ENCODE data around the gene DDX1.
"Not testable (repeated sequence)": the region's sequence is repeated elsewhere in the genome, so short reads cannot be mapped to it uniquely, and the experiment has no call there.

The DDX1 gene

DNA sequence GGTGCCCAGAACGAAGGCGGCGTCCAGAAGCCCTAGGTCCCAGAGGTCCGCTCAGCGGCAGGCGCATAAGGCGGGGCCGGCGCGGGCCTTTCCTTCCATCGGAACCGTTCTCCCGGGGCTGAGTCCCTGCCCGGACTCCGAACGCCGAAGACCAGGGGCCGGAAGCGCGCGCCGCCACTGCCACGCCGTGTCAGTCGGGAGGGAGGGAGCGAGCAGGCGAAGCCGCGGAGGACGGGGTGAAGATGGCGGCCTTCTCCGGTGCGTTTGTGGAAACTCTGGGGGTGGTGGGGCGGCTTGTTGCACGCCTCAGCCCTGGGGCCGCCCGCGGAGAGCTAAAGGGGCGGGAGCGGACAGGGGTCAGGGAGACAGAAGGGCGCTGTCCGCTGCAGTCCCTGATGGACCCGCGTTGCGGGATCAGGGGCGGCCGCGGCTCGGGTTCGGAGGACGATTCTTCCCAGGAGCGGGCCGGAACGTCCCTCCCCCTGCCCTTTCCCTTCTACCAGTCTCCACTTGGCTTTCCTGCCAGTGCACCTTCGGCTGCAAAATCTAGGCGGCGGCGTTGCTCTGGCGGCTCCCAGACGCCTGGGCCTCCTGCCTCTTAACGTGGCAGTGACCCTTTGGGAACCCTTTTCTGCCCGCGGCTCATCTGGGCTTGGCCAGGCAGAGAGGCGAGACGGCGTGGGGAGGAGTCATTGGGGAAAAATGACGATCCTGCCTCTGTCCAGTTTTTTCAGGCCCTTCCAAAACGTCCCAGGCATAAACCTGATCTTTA lies at the start of gene DDX1:
DDX1 (plus strand) TSS at position 177 of the 772 bp plus-strand sequence; CDS start at position 243, 66 bp downstream.
- peak; percentile 84 for DNase-seq

DNA sequence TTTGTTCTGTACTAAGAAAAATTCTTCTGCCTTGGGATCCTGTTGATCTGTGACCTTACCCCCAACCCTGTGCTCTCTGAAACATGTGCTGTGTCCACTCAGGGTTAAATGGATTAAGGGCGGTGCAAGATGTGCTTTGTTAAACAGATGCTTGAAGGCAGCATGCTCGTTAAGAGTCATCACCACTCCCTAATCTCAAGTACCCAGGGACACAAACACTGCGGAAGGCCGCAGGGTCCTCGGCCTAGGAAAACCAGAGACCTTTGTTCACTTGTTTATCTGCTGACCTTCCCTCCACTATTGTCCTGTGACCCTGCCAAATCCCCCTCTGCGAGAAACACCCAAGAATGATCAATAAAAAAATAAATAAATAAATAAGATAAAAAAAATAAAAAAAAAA lies 49.4 kb upstream of the DDX1 start:
- DNase-seq = not testable (repeated sequence)

DNA sequence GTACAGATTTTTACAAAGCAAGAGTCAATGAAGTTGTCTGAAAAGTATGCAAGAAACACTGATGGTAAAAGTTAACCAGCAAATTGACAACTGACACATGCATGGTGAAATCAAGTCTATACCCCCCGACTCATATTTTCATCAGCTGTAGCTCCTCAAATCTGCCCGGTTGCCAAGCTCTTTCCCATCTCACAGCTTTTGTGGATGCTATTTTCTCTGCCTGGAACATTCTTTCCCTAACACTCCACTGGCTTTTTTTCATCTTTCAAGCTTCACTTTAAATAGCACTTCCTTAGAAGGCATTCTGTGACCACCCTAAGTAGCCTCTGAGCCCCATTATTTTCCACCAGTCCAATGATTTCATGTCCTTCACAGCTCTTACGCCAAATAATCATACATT lies 48.6 kb upstream of the DDX1 start:
- DNase-seq = no peak

DNA sequence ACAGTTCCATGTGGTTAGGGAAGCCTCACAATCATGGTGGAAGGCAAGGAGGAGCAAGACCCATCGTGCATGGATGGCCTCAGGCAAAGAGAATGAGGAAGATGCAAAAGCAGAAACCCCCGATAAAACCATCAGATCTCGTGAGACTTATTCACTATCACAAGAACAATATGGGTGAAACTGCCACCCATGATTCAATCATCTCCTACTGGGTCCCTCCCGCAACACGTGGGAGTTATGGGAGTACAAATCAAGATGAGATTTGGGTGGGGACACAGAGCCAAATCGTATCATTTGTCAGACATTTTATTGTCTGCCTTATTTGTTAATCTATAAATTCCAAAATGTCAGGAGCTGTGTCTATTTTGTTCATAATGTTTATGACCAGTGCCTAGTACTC lies 48.1 kb upstream of the DDX1 start:
- DNase-seq = no peak

DNA sequence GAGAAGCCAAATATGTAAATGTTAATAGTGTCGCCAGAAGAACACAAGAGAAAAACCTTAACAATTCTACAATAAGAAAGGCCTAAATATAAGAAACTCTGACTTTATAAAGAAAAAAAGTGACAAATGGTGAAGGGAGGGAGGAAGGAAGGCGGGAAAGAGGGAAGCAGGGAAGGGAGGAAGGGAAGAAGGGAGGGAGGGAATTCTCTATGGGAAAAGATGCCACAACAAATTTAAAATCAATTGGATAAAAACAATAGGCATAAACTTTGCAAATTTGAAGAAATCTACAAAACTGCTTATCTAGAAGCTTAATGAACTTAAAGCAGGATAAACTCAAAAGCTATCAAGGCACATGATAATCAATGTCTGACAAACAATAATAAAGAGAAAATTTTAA lies 47.4 kb upstream of the DDX1 start:
- no peak for DNase-seq

DNA sequence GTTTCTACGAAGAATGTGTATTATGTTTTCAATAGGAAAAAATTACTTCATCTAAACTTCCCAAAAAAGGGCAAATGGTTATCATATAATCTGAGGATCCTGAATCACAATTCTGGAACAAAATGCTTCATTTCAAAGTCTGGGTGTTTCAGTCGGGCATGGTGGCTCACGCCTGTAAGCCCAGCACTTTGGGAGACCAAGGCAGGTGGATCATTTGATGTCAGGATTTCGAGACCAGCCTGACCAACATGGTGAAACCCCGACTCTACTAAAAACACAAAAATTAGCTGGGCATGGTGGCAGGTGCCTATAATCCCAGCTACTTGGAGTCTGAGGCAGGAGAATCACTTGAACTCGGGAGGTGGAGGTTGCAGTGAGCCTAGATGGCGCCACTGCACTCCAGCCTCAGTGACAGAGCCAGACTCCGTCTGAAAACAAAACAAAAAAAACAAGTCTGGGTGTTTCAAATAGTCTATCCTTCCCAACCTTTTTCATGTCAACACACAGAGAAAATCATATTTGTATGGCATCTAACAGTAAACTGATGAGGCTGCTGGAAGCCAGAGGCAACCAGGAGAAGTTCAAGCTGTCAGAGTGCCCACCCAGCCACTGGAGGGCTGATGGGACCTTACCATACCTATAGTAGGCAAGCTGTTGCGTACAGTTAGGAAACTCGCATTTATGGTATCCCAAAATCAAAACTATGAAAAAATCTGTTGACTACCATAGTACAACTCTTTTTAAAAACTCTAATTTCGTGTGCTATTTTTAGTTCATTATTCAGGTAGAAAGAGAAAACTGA lies 45.2 kb upstream of the DDX1 start:
- no peak for DNase-seq

DNA sequence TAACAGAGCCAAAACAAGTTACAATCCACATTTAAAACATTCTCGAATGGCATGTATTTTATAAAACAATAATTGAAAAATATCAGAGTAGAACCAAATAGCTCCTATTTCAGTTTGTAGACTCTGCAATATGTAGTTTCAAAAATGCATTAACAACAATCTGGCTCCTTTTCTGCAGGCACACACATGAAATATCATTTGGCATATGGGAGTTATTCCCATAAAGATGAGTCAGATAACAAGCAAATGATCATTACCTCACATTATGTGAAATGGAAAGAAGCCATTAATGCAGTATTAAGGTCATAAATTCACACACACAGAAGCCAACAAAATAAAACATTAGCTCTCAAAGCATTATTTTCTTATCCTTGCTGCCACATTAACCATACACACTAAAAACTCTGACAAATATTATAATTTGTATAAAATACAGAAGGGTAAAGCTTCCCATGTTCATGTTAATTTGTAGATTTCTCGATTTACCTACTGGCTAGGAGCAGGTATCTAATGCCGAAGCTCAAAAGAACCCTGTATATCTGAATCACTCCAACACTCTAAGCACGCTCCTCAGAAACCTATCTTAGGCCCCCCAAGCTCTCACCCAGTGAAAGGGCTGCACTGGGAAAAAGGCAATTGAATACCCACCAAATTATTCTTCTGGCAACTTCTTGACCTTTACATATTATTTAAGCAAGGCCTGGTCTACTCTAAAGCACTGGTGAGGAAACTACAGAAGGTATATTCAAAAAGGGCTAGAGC lies 44.4 kb upstream of the DDX1 start:
- no peak for DNase-seq

DNA sequence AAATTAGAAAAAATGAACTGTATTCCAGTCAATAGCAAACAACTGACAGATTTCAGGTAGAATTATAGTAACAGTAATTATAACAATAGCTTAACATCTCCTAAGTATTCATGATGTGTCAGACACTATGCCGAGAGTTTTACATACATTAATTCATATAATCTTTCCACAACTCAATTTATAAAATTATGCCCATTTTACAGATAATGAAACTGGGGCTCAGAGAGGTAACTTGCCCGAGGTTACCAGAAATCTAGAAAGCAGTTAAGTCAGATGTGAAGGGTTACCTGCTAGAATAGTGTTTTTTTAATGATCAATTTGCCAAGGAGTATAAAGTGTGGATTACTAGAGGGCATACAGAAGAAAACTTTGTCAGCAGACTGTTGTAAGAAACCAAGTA lies 42.7 kb upstream of the DDX1 start:
- no peak for DNase-seq

DNA sequence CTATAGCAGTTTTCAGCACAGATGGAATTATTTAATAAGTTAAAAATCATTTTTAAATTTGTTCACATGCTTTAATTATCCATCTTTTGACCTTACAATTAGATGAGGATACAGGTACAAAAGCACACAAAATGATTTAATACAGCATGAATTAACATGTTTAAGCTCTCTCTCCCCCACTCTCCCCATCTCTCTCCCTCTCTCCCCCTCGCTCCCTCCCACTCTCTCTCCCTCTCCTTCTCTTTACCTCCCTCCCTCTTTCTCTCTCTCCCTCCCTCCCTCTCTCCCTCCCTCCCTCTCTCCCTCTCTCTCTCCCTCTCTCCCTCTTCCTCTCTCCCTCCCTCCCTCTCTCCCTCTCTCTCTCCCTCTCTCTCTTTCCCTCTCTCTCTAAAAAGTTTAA lies 38.1 kb upstream of the DDX1 start:
- no peak for DNase-seq

DNA sequence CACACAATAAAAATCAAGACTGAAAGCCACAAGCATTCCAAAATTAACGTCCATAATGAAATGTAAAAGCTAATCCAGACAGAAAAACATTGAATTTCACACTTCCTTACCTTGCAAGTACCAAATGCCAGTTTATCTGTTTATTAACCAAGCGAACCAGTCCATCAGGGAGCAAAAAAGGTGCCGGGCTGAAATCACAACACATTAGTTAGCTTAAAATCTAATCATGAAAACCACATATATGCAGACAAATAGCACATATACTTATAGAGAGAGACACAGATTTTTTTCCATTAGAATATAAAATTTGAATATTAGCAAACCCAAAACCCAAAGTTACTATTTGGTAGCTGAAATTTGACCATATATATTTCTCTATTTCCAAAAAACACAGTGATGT lies 37.7 kb upstream of the DDX1 start:
- DNase-seq = no peak

DNA sequence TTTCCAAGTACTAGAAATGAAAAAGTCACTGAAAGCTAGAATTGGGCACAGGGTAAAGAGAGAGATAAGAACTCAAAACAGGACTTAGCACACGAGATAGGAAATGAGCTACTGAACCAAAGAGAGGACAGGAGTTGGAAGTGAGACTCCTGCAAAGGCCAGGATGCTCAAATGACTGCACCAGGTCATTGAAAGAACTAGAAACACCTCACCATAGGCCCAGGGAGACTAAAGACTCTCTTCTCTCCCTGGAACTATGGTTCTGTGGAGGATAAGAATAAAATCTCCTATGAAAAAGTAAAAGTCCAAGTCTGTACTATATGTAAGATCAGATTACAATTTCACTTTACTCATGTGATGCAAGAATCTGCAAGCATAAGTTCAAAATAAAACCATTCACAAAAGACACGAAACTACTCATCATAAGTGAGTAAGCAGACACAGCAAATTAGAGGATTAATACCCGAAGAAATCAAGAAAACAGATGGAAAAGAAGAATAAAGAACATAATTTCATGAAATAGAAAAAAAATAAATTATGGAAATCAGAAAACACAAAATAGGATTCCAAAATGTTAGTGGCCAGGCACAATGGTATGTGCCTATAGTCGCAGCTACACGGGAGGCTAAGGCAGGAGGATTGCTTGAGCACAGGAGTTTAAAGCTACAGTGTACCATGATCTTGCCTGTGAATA lies 37.0 kb upstream of the DDX1 start:
- DNase-seq = no peak

DNA sequence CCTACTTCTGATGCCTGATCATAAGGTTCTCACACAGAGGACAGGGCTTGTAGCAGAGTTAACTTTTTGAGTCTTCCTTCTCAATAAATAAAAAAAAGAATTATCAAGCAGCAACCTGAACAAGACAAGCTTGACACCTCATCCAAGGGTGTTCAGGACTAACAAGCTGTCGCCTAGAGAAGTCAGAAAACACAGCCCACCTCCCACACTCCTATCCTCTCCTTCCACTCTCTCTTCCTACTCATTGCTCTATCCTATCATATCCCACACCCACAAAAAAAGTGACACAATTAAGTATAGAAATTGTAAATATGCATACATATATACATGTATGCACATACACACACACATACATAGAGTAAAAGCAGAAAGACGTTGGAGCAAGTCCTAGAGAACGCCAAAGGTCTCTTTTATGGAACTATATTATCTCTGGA lies 35.9 kb upstream of the DDX1 start:
- DNase-seq = no peak

DNA sequence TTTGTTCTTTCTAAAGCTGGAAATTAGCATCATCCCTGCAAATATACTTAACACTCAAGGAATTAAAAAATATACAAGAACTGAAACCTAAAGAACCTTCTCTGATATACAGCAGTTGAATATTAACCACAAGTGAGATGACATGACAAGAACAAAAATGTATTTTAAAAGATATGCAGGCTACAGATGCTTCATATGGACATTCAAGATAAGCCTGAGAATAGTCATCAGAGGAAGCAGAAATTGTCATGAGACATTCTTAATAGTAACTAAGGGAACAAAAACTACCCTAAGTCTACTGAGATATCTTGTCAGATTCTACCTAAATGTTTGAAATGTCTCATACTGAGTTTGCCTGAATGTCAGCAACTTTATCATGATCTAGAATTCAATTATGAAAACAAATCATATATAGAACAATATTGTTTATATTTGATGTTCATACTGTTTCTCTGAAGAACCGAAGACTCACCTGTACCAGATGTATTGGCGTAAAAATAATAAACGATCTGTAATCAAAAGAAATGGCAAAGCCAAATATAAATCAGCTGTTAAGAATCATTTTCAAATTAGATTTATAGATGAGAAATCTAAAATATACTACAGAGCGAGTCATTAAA lies 35.2 kb upstream of the DDX1 start:
- DNase-seq = no peak

DNA sequence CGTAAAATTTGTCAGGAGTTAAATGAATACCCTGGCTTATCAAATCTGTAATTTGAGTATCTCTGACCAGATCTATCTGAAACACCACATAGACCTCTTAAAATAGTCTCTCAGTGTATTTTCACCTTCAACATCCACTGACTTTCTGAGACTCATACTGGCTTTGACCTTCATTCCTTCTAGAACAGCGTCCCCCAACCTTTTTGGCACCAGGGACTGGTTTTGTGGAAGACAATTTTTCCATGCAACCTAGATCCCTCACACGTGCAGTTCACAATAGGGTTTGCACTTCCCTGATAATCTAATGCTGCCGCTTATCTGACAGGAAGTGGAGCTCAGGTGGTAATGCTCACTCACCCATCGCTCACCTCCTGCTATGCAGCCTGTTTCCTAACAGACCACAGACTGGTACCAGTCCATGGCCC lies 33.8 kb upstream of the DDX1 start:
- DNase-seq = no peak

DNA sequence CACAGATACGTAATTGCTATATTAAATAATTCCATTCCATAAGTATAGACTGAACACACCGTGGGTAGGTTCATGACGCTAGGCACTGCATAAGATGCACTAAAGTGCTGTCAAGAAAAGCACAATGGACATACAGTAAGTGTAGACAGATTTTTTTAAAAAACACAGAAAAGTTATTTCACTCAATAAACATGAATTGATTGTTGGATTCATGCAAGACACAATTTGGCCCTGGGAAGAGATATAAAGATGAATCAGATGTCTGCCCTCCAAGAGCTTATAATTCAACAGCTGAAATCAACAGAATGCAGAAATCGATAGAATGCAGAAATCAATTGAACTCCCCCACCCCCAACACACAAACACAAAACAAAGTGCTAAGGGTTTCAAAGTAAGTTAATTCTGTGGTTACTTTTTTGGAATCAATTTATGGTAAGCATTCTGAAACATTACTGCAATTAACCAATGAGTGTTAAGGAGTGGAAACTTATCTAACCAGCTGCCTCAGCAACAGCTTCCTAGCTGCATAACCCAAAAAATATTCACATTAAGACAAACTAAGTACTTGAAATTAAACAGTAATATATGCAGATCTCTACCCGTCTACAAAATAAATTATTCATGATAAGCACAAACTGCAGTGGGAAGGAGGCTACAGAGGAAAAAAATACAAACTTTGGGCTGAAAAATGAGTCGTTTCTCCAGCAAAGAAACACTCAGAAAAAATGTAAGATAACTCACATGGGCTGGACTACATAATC lies 32.1 kb upstream of the DDX1 start:
- no peak for DNase-seq

DNA sequence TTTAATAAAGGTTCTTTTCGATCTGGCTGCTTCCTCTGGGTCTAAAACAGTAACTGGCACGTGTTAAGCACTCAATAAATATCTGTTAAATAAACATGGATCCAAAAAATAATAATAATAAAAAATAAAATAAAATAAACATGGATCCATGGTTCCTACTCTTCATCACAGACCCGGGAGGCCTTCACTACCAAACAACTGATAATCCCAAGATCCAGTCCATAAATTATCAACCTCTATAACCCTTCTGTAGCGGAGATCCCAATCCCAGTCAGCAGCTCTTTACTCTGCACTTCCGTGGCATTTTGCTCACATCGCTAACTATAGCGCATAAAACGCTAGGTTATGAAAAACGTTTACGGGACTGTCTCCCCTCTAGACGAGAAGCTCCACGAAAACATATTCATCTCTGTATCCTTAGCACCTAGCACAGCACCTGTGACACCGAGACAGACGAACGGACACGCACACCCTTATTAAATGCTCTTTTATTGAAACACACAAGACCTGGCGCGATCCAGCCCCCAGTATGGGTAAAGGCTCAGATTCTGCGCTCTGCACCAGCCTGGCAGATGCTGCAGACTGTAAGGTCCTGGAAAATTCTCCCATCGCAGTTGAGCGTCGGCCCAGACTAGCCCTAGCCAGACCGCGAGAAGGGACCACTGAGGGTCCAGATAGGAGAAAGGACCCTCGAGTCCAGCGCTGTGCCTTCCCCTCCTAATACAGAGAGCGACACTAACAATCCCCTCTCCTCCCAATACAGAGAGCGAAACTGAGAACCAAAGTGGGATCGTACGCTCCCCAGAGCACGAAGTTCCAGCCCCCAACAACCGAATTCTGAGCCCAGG lies 31.3 kb upstream of the DDX1 start:
- DNase-seq = peak; percentile 3

DNA sequence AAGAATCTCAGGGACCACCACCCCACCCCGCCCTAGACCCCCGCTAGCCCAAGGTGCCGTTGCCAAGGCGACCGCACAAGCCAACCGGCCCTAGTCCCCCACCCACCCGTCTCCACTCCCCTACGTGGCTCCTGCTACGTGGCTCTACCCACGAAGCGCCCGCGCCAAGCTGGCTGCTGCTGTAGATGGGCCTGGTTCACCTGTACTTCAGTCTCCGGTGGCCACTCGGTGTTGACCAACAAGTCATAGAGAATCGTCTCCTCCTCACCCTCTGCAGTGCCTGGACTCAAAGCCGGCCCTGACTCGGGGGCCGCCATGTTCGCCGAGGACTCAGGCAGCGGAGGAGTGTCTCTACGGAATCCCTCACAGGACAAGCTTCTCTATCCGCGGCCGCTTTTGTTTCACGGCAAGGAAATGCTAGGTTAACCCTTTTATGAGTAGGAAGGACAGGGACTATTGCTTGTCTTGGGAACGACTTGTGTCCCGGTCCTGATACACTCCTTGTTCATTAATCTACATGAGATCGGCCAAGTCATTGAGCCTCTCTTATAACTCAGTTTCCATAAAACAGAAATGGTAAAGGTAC lies 30.6 kb upstream of the DDX1 start, which contains the start of gene NBAS:
NBAS (minus strand) TSS at position 347 of the 586 bp plus-strand sequence; CDS start at position 317, 30 bp downstream.
- DNase-seq = peak; percentile 86

DNA sequence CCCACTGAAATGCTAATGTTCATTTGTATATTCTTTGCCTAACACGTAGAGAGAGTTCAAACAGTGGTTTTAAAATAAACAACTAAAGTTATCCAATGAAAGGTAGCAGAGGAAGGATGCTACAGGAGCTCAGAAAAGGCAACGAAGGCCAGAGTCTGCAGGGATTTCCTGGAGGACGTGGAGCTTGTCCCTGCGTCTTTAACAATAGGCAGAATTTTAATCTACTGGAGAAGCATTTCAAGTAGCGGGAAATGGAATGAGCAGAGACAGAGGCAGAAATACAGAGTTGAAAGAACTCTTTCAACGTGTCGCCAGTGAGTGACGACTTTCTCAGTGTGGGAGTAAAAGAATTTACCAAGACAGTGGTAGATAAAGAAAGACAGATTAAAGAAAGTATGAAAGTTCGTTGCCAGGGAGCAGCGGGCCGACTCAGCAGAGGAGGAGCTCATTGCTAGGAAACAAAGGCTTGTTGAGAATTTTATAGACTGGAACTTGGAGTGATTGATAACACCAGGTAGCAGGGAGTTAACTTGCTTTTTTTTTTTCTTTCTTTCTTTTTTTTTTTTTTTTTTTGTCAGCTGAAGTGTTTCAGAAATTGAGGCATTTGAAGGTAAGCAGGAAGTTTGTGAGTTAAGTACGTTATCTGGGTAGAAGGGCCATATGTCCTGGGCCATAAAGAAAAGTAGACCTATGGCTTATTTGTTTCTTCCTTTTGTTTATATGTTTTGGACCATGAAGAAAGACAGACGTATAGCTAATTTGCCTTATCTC lies 29.9 kb upstream of the DDX1 start:
- DNase-seq = peak; percentile 21

DNA sequence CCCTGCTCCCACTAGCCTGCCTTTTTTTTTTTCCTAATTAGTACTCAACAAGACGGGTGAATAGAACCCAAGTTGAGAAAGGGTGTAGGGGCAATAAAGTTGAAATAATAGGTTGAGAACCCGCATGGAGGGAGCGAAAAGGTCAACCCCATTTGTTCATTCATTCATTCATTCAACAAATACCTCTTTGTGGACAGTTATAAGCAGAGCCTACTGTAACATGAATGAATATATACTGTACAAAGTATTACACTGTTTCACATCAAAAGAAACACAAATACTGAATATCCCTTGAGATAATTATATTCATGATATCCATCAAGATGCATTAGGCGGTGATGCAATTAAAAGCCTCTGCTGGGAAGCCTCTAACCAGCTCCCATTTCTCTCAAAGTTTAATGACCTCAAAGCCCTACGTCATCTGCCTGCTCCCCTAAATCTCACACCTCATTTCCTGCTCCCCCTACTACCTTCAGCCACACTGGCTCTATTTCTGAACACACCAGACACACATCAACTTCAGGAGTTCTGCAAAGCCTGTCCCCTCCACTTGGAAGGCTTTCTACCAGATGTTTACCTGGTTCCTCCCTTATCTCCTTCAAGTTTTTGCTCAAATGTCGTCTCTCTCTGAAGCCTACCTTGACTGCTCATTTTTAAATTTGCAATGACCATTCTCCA lies 29.2 kb upstream of the DDX1 start:
- no peak for DNase-seq
